IMR-90 (cell line): ENCODE measurements around the gene MAG. TPM values are rescaled to one million over a fixed set of nuclear protein-coding genes. Genes with fewer than 3 reads are reported as not detected.

ENCODE experiments used
- ATAC-seq: fragments of 200-7000 bp; cut with Tn5 transposase; 2 replicates; pipeline ENCODE4 v1.9.1; 2020; ENCODE audit warnings: low read depth, mild to moderate bottlenecking, moderate library complexity
- BruUV-seq: library from RNA; stranded (reverse); fragments of 400-500 nt; replicated peaks from 2 replicates; lab custom pipeline; 2021; lab: Mats Ljungman, UMichigan
- CTCF ChIA-PET: fragments of 300-600 bp; formaldehyde crosslinking; extraction: SDS; loops from one replicate; lab custom pipeline; 2021; ENCODE audit warnings: antibody characterized with exemption; lab: Yijun Ruan, JAX
- POLR2A ChIA-PET: fragments of 300-600 bp; sonication (Branson Sonifier 250); formaldehyde crosslinking; loops from one replicate; lab custom pipeline; 2022; ENCODE audit warnings: antibody characterized with exemption; ENCODE audit not compliant: unreplicated experiment; lab: Charles Lee
- DNase-seq: peaks from one replicate; pipeline ENCODE4 v3.0.0; 2013
- H2AFZ ChIP-seq: replicated peaks from 2 replicates; pipeline ENCODE3; 2013; ENCODE audit warnings: low read length, mild to moderate bottlenecking; ENCODE audit not compliant: poor library complexity
- H2AK5ac ChIP-seq: 2 replicates; pipeline ENCODE4 v1.6.1; 2013; ENCODE audit warnings: low read depth, low read length, inconsistent platforms
- H2AK9ac ChIP-seq: replicated peaks from 2 replicates; pipeline ENCODE3; 2013; ENCODE audit warnings: mild to moderate bottlenecking, low read depth, low read length, moderate library complexity; ENCODE audit not compliant: poor library complexity
- H2BK120ac ChIP-seq: 2 replicates; pipeline ENCODE4 v1.6.1; 2013; ENCODE audit warnings: low read depth, low read length, inconsistent platforms
- H2BK15ac ChIP-seq: 3 replicates; pipeline ENCODE4 v1.6.1; 2013; ENCODE audit warnings: low read depth, low read length, inconsistent platforms
- H2BK20ac ChIP-seq: 2 replicates; pipeline ENCODE4 v1.6.1; 2013; ENCODE audit warnings: low read depth, mild to moderate bottlenecking, inconsistent platforms, low read length, moderate library complexity
- H2BK5ac ChIP-seq: 2 replicates; pipeline ENCODE4 v1.6.1; 2013; ENCODE audit warnings: mild to moderate bottlenecking, low read depth, low read length, inconsistent platforms; ENCODE audit not compliant: poor library complexity, severe bottlenecking
- H3K14ac ChIP-seq: replicated peaks from 2 replicates; pipeline ENCODE4 v1.6.1; 2013; ENCODE audit warnings: low read depth, low read length, inconsistent platforms
- H3K18ac ChIP-seq: 2 replicates; pipeline ENCODE4 v1.6.1; 2013; ENCODE audit warnings: low read depth, low read length, control low read depth
- H3K23ac ChIP-seq: 2 replicates; pipeline ENCODE4 v1.6.1; 2013; ENCODE audit warnings: low read depth, low read length, inconsistent platforms
- H3K27ac ChIP-seq: 2 replicates; pipeline ENCODE4 v1.5.1; 2013; ENCODE audit warnings: mild to moderate bottlenecking, control low read depth, low read length; ENCODE audit not compliant: insufficient read depth
- H3K27me3 ChIP-seq: 2 replicates; pipeline ENCODE4 v1.6.1; 2013; ENCODE audit warnings: low read length; ENCODE audit not compliant: control insufficient read depth, insufficient read depth
- H3K36me3 ChIP-seq: 2 replicates; pipeline ENCODE4 v1.6.1; 2013; ENCODE audit warnings: low read length, mixed read lengths; ENCODE audit not compliant: control insufficient read depth, insufficient read depth
- H3K4ac ChIP-seq: 2 replicates; pipeline ENCODE4 v1.6.1; 2013; ENCODE audit warnings: low read depth, low read length, inconsistent platforms
- H3K4me1 ChIP-seq: 2 replicates; pipeline ENCODE4 v1.6.1; 2013; ENCODE audit warnings: low read length, mixed read lengths; ENCODE audit not compliant: control insufficient read depth, insufficient read depth
- H3K4me2 ChIP-seq: 2 replicates; pipeline ENCODE4 v1.6.1; 2013; ENCODE audit warnings: low read depth, mild to moderate bottlenecking, control low read depth, low read length, moderate library complexity
- H3K4me3 ChIP-seq: 2 replicates; pipeline ENCODE4 v1.5.1; 2013; ENCODE audit warnings: low read depth, mild to moderate bottlenecking, control low read depth, low read length, moderate library complexity; ENCODE audit not compliant: insufficient read depth
- H3K56ac ChIP-seq: 2 replicates; pipeline ENCODE4 v1.6.1; 2013; ENCODE audit warnings: low read length, inconsistent platforms; ENCODE audit not compliant: insufficient read depth; ENCODE audit errors: extremely low read depth
- H3K79me1 ChIP-seq, 2 experiments: 2 replicates each; pipeline ENCODE4 v1.6.1; 2013; ENCODE audit warnings: low read length in 2 of 2, inconsistent platforms in 1 of 2, low read depth in 1 of 2
- H3K9ac ChIP-seq: 2 replicates; pipeline ENCODE4 v1.6.1; 2013; ENCODE audit warnings: low read depth, low read length, control low read depth
- H3K9me1 ChIP-seq: 2 replicates; pipeline ENCODE4 v1.6.1; 2013; ENCODE audit warnings: low read length, inconsistent platforms; ENCODE audit not compliant: insufficient read depth
- H3K9me3 ChIP-seq: 2 replicates; pipeline ENCODE4 v1.6.1; 2013; ENCODE audit warnings: low read length; ENCODE audit not compliant: control insufficient read depth, insufficient read depth
- H4K20me1 ChIP-seq: 2 replicates; pipeline ENCODE4 v1.6.1; 2013; ENCODE audit warnings: low read length, inconsistent platforms; ENCODE audit not compliant: insufficient read depth
- H4K5ac ChIP-seq: 2 replicates; pipeline ENCODE4 v1.6.1; 2013; ENCODE audit warnings: mild to moderate bottlenecking, low read depth, low read length, control low read depth
- H4K8ac ChIP-seq, 2 experiments: 2 replicates each; pipeline ENCODE4 v1.6.1; 2013; ENCODE audit warnings: low read depth in 2 of 2, low read length in 2 of 2, control low read depth in 1 of 2, inconsistent platforms in 1 of 2
- H4K91ac ChIP-seq: 2 replicates; pipeline ENCODE4 v1.6.1; 2013; ENCODE audit warnings: low read depth, low read length, inconsistent platforms; ENCODE audit not compliant: insufficient read depth
- BHLHE40 ChIP-seq: fragments of 150-350 bp; IDR thresholded peaks from 2 replicates; pipeline ENCODE4 v1.6.1; 2016; ENCODE audit warnings: mild to moderate bottlenecking, low read depth, low read length
- CEBPB ChIP-seq: IDR thresholded peaks from 2 replicates; pipeline ENCODE4 v1.6.1; 2012; ENCODE audit warnings: low read depth, low read length, improper control_type of control experiment
- CHD1 ChIP-seq: IDR thresholded peaks from 2 replicates; pipeline ENCODE4 v1.6.1; 2012; ENCODE audit warnings: low read depth, low read length, improper control_type of control experiment
- CTCF ChIP-seq: conservative IDR thresholded peaks from 2 replicates; pipeline ENCODE4 v1.5.1; 2012; ENCODE audit warnings: mild to moderate bottlenecking, low read depth, low read length, improper control_type of control experiment
- FOS ChIP-seq: fragments of 150-350 bp; IDR thresholded peaks from 2 replicates; pipeline ENCODE4 v1.6.1; 2016; ENCODE audit warnings: low read depth, low read length
- MAFK ChIP-seq: IDR thresholded peaks from 2 replicates; pipeline ENCODE4 v1.6.1; 2012; ENCODE audit warnings: low read depth, low read length, improper control_type of control experiment
- MAZ ChIP-seq: IDR thresholded peaks from 2 replicates; pipeline ENCODE4 v1.6.1; 2012; ENCODE audit warnings: low read depth, mild to moderate bottlenecking, low read length, improper control_type of control experiment, moderate library complexity, borderline replicate concordance
- MXI1 ChIP-seq: IDR thresholded peaks from 2 replicates; pipeline ENCODE4 v1.6.1; 2012; ENCODE audit warnings: low read depth, mild to moderate bottlenecking, low read length, moderate library complexity, borderline replicate concordance
- NFE2L2 ChIP-seq: fragments of 150-350 bp; IDR thresholded peaks from 2 replicates; pipeline ENCODE4 v1.6.1; 2016; ENCODE audit warnings: low read depth, mild to moderate bottlenecking, low read length
- POLR2A ChIP-seq: IDR thresholded peaks from 2 replicates; pipeline ENCODE4 v1.6.1; 2012; ENCODE audit warnings: mild to moderate bottlenecking, low read depth, low read length
- RAD21 ChIP-seq: IDR thresholded peaks from 2 replicates; pipeline ENCODE4 v1.6.1; 2012; ENCODE audit warnings: low read length, improper control_type of control experiment
- RCOR1 ChIP-seq: IDR thresholded peaks from 2 replicates; pipeline ENCODE4 v1.6.1; 2012; ENCODE audit warnings: mild to moderate bottlenecking, low read length, improper control_type of control experiment; ENCODE audit not compliant: insufficient replicate concordance
- RFX5 ChIP-seq: IDR thresholded peaks from 2 replicates; pipeline ENCODE4 v1.8.0; 2012; ENCODE audit warnings: low read depth, mild to moderate bottlenecking, low read length, moderate library complexity
- SMC3 ChIP-seq: fragments of 150-350 bp; IDR thresholded peaks from 2 replicates; pipeline ENCODE4 v1.6.1; 2016; ENCODE audit warnings: low read depth, mild to moderate bottlenecking, antibody characterized with exemption, low read length, moderate library complexity
- WGBS, 2 experiments: methylation state at CpG; one replicate each; pipeline versions ENCODE4 v1.1.5 to v1.1.7; 2013; ENCODE audit warnings: missing lambda C conversion rate in 2 of 2; ENCODE audit not compliant: insufficient read length in 1 of 2; ENCODE audit errors: extremely low coverage in 2 of 2; 5-methylcytosine and 5-hydroxymethylcytosine counted together
- dilution Hi-C: fragments of 300-500 bp; cut with HindIII; formaldehyde crosslinking; loops from one replicate; pipeline ENCODE4 v1.14.3; 2018; ENCODE audit warnings: low sequenced_read_pairs; ENCODE audit not compliant: unreplicated experiment
- in situ Hi-C: fragments of 300-500 bp; cut with MboI; formaldehyde crosslinking; loops from 3 replicates; pipeline ENCODE4 v1.14.3; 2019; ENCODE audit warnings: low sequenced_read_pairs, inconsistent platforms, mixed read lengths
- intact Hi-C: fragments of 100-400 bp; cut with micrococcal nuclease; formaldehyde crosslinking; loops from 2 replicates; pipeline ENCODE4 v1.10.0; 2022
- polyA plus RNA-seq, 3 experiments: library from polyadenylated mRNA; depleted of rRNA; stranded (reverse); fragments of >200 nt; gene quantifications; 2 replicates each; pipeline ENCODE4 v1.2.3, GENCODE V29; 2012; ENCODE audit warnings: low replicate concordance in 1 of 3
- total RNA-seq: library from RNA; depleted of rRNA; stranded (reverse); fragments of >200 nt; gene quantifications from 2 replicates; pipeline ENCODE4 v1.2.3, GENCODE V29; 2012
- TF ChIP-seq, protein P1 (sequence below): fragments of 150-350 bp; IDR thresholded peaks from 2 replicates; pipeline ENCODE4 v1.6.1; 2017; ENCODE audit warnings: mild to moderate bottlenecking, antibody characterized with exemption, low read length, low read depth
- TF ChIP-seq, protein P2 (sequence below): fragments of 150-350 bp; IDR thresholded peaks from 2 replicates; pipeline ENCODE4 v1.6.1; 2016; ENCODE audit warnings: low read depth, mild to moderate bottlenecking, low read length, moderate library complexity, borderline replicate concordance

MAG gene
- total and polyA plus RNA-seq, 2 of the 4 experiments (the other 2 are of a cell fraction) = not detected

DNA sequence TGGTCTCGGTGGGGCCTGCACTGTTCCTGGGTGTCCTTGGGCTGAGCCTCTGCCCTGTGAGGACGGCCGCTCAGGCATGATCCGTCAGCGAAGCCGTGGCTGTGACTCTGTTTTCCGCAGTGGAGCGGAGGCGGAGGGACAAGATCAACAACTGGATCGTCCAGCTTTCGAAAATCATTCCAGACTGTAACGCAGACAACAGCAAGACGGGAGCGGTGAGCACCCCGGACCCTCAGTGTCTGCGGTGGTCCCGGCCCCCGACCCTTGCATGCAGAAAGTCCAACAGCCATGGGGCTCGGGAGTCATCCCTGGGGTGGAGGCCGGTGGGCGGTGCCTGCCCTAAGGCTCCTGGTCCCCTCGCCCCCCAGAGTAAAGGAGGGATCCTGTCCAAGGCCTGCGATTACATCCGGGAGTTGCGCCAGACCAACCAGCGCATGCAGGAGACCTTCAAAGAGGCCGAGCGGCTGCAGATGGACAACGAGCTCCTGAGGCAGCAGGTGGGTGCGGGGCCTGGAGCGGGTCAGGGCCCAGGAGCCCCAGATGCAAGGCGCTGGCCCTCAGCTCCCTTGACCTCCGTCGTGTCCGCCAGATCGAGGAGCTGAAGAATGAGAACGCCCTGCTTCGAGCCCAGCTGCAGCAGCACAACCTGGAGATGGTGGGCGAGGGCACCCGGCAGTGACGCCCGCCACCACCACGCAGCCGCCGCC lies 13.2 kb upstream of the MAG start:
- ChIA-PET POLR2A (no interaction called here), CTCF (no interaction called here)
- intact Hi-C loops = no loop called here
- peaks cover 23% of the 10 kb centered on the region; the same call in 1 of the 2 replicates for H3K36me3 ChIP-seq
- no peak overlapping the region for H2BK20ac ChIP-seq
- H3K56ac ChIP-seq = no peak overlapping the region
- H2AK9ac ChIP-seq = no peak overlapping the region
- H3K9ac ChIP-seq = no peak overlapping the region
- no peak overlapping the region for H3K27ac ChIP-seq
- no peak overlapping the region for H2AK5ac ChIP-seq
- no peak for ATAC-seq
- H3K4me2 ChIP-seq = no peak overlapping the region
- H3K9me1 ChIP-seq = no peaks in the 10 kb centered on the region
- 0 out of 4 replicates have a peak, but pooled peaks cover 0 to 6% of the 10 kb centered on the region in 2 experiments for H3K79me1 ChIP-seq
- no peaks in the 10 kb centered on the region for H3K4me1 ChIP-seq
- no peak overlapping the region for H2BK120ac ChIP-seq
- dilution Hi-C loops = no loop called here
- H3K14ac ChIP-seq = no peak overlapping the region
- H3K23ac ChIP-seq = no peak overlapping the region
- H4K8ac ChIP-seq = no peak overlapping the region
- H3K18ac ChIP-seq = no peak overlapping the region
- H2AFZ ChIP-seq = no peak overlapping the region
- no peak overlapping the region for H3K4ac ChIP-seq
- H3K4me3 ChIP-seq = no peak overlapping the region
- H4K91ac ChIP-seq = no peak overlapping the region
- TF ChIP-seq CTCF = no peak
- no peak for TF ChIP-seq RFX5
- TF ChIP-seq, protein P1, sequence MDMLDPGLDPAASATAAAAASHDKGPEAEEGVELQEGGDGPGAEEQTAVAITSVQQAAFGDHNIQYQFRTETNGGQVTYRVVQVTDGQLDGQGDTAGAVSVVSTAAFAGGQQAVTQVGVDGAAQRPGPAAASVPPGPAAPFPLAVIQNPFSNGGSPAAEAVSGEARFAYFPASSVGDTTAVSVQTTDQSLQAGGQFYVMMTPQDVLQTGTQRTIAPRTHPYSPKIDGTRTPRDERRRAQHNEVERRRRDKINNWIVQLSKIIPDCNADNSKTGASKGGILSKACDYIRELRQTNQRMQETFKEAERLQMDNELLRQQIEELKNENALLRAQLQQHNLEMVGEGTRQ = no peak
- no peak for TF ChIP-seq NFE2L2
- TF ChIP-seq MAZ = no peak
- TF ChIP-seq, protein P2, sequence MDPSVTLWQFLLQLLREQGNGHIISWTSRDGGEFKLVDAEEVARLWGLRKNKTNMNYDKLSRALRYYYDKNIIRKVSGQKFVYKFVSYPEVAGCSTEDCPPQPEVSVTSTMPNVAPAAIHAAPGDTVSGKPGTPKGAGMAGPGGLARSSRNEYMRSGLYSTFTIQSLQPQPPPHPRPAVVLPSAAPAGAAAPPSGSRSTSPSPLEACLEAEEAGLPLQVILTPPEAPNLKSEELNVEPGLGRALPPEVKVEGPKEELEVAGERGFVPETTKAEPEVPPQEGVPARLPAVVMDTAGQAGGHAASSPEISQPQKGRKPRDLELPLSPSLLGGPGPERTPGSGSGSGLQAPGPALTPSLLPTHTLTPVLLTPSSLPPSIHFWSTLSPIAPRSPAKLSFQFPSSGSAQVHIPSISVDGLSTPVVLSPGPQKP = no peak
- TF ChIP-seq SMC3 = no peak
- TF ChIP-seq CEBPB = no peak
- no peak for TF ChIP-seq RCOR1
- no peak for TF ChIP-seq CHD1
- no peak for TF ChIP-seq RAD21
- TF ChIP-seq BHLHE40 = no peak
- no peak for TF ChIP-seq POLR2A
- TF ChIP-seq FOS = no peak
- no peak for TF ChIP-seq MXI1
- TF ChIP-seq MAFK = no peak
- no peak for DNase-seq
- H2BK5ac ChIP-seq = no peak overlapping the region
- H3K9me3 ChIP-seq = no peaks in the 10 kb centered on the region
- in situ Hi-C loops = no loop called here
- no peak overlapping the region for H2BK15ac ChIP-seq
- BruUV-seq = no TSS peak
- peaks cover 16% of the 10 kb centered on the region for H3K27me3 ChIP-seq
- no peak overlapping the region for H4K5ac ChIP-seq
- 90% methylated on average over 33 of the region's 45 CpGs; no CpG with 5 or more reads in 1 of the 2 experiments for WGBS, 2 experiments
- no peaks in the 10 kb centered on the region for H4K20me1 ChIP-seq
